ENCODE data around the gene RUNX3. TPM values are rescaled to one million over a fixed set of nuclear protein-coding genes. Genes with fewer than 3 reads are reported as not detected.
A peak's percentile ranks its signal among the peaks of the same experiment; 100 is the strongest.

The RUNX3 gene
- total and polyA plus RNA-seq, 9 donors: 0.23 to 1.9 (median 0.83) TPM

DNA sequence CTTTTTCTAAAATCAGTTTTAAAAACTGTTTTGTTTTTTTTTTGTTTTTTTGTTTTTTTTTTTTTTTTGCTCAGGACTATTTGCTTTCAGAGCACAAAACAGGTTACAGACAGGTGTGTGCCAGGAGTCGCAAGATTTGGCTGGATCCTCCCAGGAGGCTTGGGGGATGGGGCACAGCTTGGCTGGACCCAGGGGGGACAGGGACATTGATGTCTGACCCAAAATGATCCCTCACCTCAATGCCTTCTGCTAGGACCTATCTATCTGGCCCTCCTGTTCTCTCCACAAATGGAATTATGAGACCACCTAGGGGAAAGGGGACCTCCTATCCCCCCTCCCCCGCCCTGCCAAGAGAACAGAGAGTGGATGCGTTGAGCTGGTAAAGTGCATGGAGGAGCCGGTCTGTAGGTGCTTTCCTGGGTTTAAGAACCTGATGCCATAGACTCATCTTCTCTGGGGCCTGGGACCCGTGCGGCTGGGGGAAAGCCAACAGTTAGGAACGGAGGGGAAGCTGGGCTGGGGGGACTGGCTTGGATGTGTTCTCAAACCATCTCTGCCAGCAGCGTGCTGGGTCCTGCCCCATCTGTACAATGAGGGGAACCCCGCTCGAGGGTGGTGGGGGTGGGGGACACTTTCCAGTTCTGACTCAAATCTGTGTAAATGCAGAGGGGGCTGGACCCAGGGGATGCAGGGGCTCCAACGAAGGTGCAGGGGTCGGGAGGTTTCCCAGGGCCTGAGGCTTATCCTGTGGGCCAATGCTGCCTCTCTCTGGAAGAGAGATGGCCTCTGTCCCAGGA, 28.9 kb downstream of the RUNX3 start:
- intact Hi-C loops (cut with DNase I): no loop called here
- H3K27me3 ChIP-seq: no peaks in the 10 kb centered on the region
- 71 to 77% (median 74%) methylated on average over 10 to 12 of the region's 12 CpGs for WGBS, 3 donors

DNA sequence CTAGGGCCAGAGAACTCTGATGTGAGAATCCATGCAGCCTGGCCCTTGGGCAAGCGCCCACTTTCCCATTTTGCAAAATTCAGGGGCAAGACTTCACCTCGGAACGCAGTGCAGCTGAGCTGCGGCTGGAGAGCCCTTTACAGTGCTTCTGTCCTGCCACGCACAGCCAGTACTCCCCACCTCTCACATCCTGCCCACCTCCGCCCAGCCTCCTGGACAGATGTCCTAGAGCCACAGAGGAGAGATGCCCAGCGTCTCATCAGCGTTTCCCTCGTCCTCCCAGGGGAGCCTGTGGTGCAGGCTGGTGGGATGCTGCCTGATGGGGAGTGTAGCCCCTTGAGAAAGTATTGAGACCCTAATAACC, 29.6 kb downstream of the RUNX3 start:
- H3K36me3 ChIP-seq: no peaks in the 10 kb centered on the region
- DNase-seq: no peak
- intact Hi-C loops (cut with DNase I): no loop called here
- TF ChIP-seq CTCF (IDR thresholded peaks at IDR 0.05): no peak
- TF ChIP-seq POLR2A (IDR thresholded peaks at IDR 0.05): no peak
- no peak for TF ChIP-seq EP300 (IDR thresholded peaks at IDR 0.05)
- no peak overlapping the region for H3K27ac ChIP-seq
- no peaks in the 10 kb centered on the region for H3K4me1 ChIP-seq (ENCODE audit: insufficient read depth)
- H3K4me3 ChIP-seq: no peak overlapping the region
- no peaks in the 10 kb centered on the region for H3K27me3 ChIP-seq
- H3K9me3 ChIP-seq: no peaks in the 10 kb centered on the region
- WGBS, 3 donors: 62 to 71% (median 70%) methylated on average over 9 of the region's 9 CpGs

More for the DNA sequence above, 28.9 kb downstream of the RUNX3 start:
- Histone ChIP-seq H3K36me3 (no peaks in the 10 kb centered on the region), H3K27ac (no peak overlapping the region), H3K4me1 (ENCODE audit: insufficient read depth) (no peaks in the 10 kb centered on the region), H3K9me3 (no peaks in the 10 kb centered on the region), H3K4me3 (no peak overlapping the region)
- TF ChIP-seq CTCF (IDR thresholded peaks at IDR 0.05) (no peak), POLR2A (IDR thresholded peaks at IDR 0.05) (no peak), EP300 (IDR thresholded peaks at IDR 0.05) (no peak)
- no peak for DNase-seq

GRCh38 chr1:24899581-24900485, 30.2 kb downstream of the RUNX3 start:
- H3K27ac ChIP-seq: no peak overlapping the region
- H3K4me1 ChIP-seq (ENCODE audit: insufficient read depth): no peaks in the 10 kb centered on the region
- H3K9me3 ChIP-seq: no peaks in the 10 kb centered on the region
- TF ChIP-seq CTCF (IDR thresholded peaks at IDR 0.05): no peak
- 66 to 75% (median 70%) methylated on average over 14 of the region's 14 CpGs for WGBS, 3 donors
- intact Hi-C loops (cut with DNase I): no loop called here
- H3K4me3 ChIP-seq: no peak overlapping the region
- no peaks in the 10 kb centered on the region for H3K27me3 ChIP-seq
- no peaks in the 10 kb centered on the region for H3K36me3 ChIP-seq
- no peak for DNase-seq

DNA sequence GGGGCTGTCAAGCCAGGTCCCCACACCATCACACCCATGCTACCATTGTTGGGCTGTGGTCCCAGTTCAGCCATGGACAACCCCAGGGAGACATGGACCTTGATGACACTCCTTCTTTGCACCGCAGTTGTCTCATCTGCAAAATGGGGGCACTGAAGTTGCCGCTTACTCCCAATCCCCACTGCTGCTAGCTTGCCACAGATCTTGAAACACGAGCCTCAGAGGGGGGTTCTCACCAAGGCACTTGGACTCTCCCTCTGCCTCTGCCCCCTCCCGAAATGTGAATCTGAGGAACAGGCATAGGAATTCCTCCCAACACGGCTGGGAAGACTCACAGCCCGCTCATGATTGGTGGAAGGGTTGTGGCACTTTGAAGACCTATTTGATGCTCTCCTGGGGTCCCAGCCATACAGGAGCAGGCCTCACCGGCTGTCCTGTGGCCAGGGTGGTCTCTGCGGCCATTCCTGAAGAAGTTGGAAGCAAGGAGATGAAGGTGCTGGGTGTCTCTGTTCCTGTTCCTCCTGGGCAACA, 31.1 kb downstream of the RUNX3 start:
- 65 to 72% (median 70%) methylated on average over 8 of the region's 8 CpGs for WGBS, 3 donors
- H3K27ac ChIP-seq: no peak overlapping the region
- intact Hi-C loops (cut with DNase I): no loop called here
- no peaks in the 10 kb centered on the region for H3K27me3 ChIP-seq
- no peaks in the 10 kb centered on the region for H3K9me3 ChIP-seq
- H3K4me1 ChIP-seq (ENCODE audit: insufficient read depth): no peaks in the 10 kb centered on the region
- no peaks in the 10 kb centered on the region for H3K36me3 ChIP-seq
- peak in 1 of 5 donors; percentile 19 for DNase-seq
- no peak overlapping the region for H3K4me3 ChIP-seq
- TF ChIP-seq POLR2A (IDR thresholded peaks at IDR 0.05) (no peak), CTCF (IDR thresholded peaks at IDR 0.05) (no peak), EP300 (IDR thresholded peaks at IDR 0.05) (no peak)
